HFFc6 (cell line): ENCODE measurements around the gene LTBP3. TPM values are rescaled to one million over a fixed set of nuclear protein-coding genes. Genes with fewer than 3 reads are reported as not detected.
A peak's percentile ranks its signal among the peaks of the same experiment; 100 is the strongest.

Source experiments
- DNase-seq: peaks from one replicate; pipeline ENCODE4 v3.0.0-alpha.2; 2018
- H3K27ac Mint-ChIP-seq: 2 replicates; pipeline ENCODE4 v1.8.0; 2020; ENCODE audit warnings: mild to moderate bottlenecking, mixed read lengths
- H3K27me3 Mint-ChIP-seq: 2 replicates; pipeline ENCODE4 v1.8.0; 2021; ENCODE audit warnings: mild to moderate bottlenecking, moderate library complexity, mixed read lengths; ENCODE audit not compliant: insufficient read depth
- H3K36me3 Mint-ChIP-seq: 2 replicates; pipeline ENCODE4 v1.8.0; 2021; ENCODE audit warnings: low read depth, mixed read lengths
- H3K4me1 Mint-ChIP-seq: 2 replicates; pipeline ENCODE4 v1.8.0; 2020; ENCODE audit warnings: low read depth, mixed read lengths
- H3K4me3 Mint-ChIP-seq: 2 replicates; pipeline ENCODE4 v1.8.0; 2020; ENCODE audit warnings: mild to moderate bottlenecking, moderate library complexity, mixed read lengths
- H3K9me3 Mint-ChIP-seq: 2 replicates; pipeline ENCODE4 v1.8.0; 2020; ENCODE audit warnings: mild to moderate bottlenecking, mixed read lengths
- CTCF ChIP-seq: fragments of 200-600 bp; sonication (generic); IDR thresholded peaks from 2 replicates; pipeline ENCODE4 v1.5.0; 2021; ENCODE audit warnings: antibody characterized with exemption, mild to moderate bottlenecking
- total RNA-seq, 6 experiments: library from RNA; stranded (reverse); fragmentation: NEBNext Ultra II Directional; extraction: Animal tissue kit (Norgen Biotek cat#: 25700); gene quantifications; 2 replicates in 1 of 6; 3 replicates in 5 of 6; pipeline ENCODE4 v1.2.3, GENCODE V29; 2021

The LTBP3 gene
- total RNA-seq, 6 experiments from 2014 or later: 64.0 to 78.1 (median 66.0) TPM

- H3K4me1 Mint-ChIP-seq: peaks cover 91% of the 10 kb centered on the region
Measured at GRCh38 chr11:65491614-65492386, 66.4 kb downstream of the LTBP3 start.

GRCh38 chr11:65491163-65491465, 67.0 kb downstream of the LTBP3 start:
- Mint-ChIP-seq H3K4me1 (peaks cover 91% of the 10 kb centered on the region), H3K36me3 (no peaks in the 10 kb centered on the region), H3K27me3 (peaks cover 17% of the 10 kb centered on the region), H3K4me3 (peak overlapping the region; percentile 81), H3K9me3 (no peaks in the 10 kb centered on the region), H3K27ac (peak overlapping the region; percentile 99)
- DNase-seq: no peak
- TF ChIP-seq CTCF: no peak

More at GRCh38 chr11:65491614-65492386, 66.4 kb downstream of the LTBP3 start:
- Mint-ChIP-seq H3K27me3 (peaks cover 17% of the 10 kb centered on the region), H3K4me3 (peak overlapping the region; percentile 81), H3K36me3 (no peaks in the 10 kb centered on the region), H3K9me3 (no peaks in the 10 kb centered on the region), H3K27ac (peak overlapping the region; percentile 99)
- DNase-seq: peak; percentile 98
- no peak for TF ChIP-seq CTCF

GRCh38 chr11:65489706-65490320, 68.3 kb downstream of the LTBP3 start:
- no peak for TF ChIP-seq CTCF
- Mint-ChIP-seq H3K4me3 (peak overlapping the region; percentile 81), H3K27ac (peak overlapping the region; percentile 99), H3K36me3 (no peaks in the 10 kb centered on the region), H3K4me1 (peaks cover 98% of the 10 kb centered on the region), H3K27me3 (peaks cover 17% of the 10 kb centered on the region), H3K9me3 (no peaks in the 10 kb centered on the region)
- peak; percentile 39 for DNase-seq

- no peaks in the 10 kb centered on the region for H3K36me3 Mint-ChIP-seq
- peak; percentile 98 for DNase-seq
- peak overlapping the region; percentile 81 for H3K4me3 Mint-ChIP-seq
Measured at GRCh38 chr11:65489035-65489705, 69.0 kb downstream of the LTBP3 start.

More at GRCh38 chr11:65489035-65489705, 69.0 kb downstream of the LTBP3 start:
- Mint-ChIP-seq H3K4me1 (peaks cover 94% of the 10 kb centered on the region), H3K27ac (peak overlapping the region; percentile 99), H3K9me3 (no peaks in the 10 kb centered on the region), H3K27me3 (peaks cover 17% of the 10 kb centered on the region)
- no peak for TF ChIP-seq CTCF

Other genes with a start within 250 kb of the LTBP3 start
- gene CDC42EP2, start 243.5 kb downstream of the LTBP3 start, total RNA-seq: 10 to 100 TPM; 19.0 to 35.3 (median 22.6) TPM
- 10 to 100 TPM; 55.4 to 64.3 (median 61.7) TPM for gene DPF2, start 224.5 kb downstream of the LTBP3 start, total RNA-seq
- gene TIGD3, start 203.6 kb downstream of the LTBP3 start, total RNA-seq: under 1 TPM in 2 of 6 experiments, not detected in 4; 0.12 to 0.13 TPM
- gene SLC25A45, start 175.7 kb downstream of the LTBP3 start, total RNA-seq: 1 to 10 TPM; 4.9 to 8.9 (median 5.8) TPM
- gene FRMD8, start 171.7 kb downstream of the LTBP3 start, total RNA-seq: 10 to 100 TPM; 22.4 to 28.5 (median 27.1) TPM
- gene NEAT1, start 135.6 kb downstream of the LTBP3 start, total RNA-seq: 100 to 1,000 TPM; 185 to 250 (median 213) TPM
- 1,000 to 10,000 TPM; 3,136 to 4,087 (median 3,570) TPM for gene MALAT1, start 59.3 kb downstream of the LTBP3 start, total RNA-seq
- gene SCYL1, start 33.3 kb downstream of the LTBP3 start, total RNA-seq: 100 to 1,000 TPM; 120 to 137 (median 126) TPM
- 10 to 100 TPM; 57.7 to 72.0 (median 64.3) TPM for gene ZNRD2, start 12.1 kb upstream of the LTBP3 start, total RNA-seq
- gene FAM89B, start 14.2 kb upstream of the LTBP3 start, total RNA-seq: 10 to 100 TPM; 40.9 to 52.8 (median 43.7) TPM
- gene EHBP1L1, start 17.7 kb upstream of the LTBP3 start, total RNA-seq: 10 to 100 TPM; 47.5 to 69.3 (median 61.3) TPM
- gene KCNK7, start 37.4 kb upstream of the LTBP3 start, total RNA-seq: under 1 TPM in 3 of 6 experiments, not detected in 3; 0.16 to 0.31 (median 0.30) TPM
- 10 to 100 TPM; 42.1 to 51.1 (median 46.5) TPM for gene MAP3K11, start 55.9 kb upstream of the LTBP3 start, total RNA-seq
- gene PCNX3, start 57.4 kb upstream of the LTBP3 start, total RNA-seq: 10 to 100 TPM; 51.5 to 66.7 (median 57.3) TPM
- 10 to 100 TPM; 23.0 to 41.3 (median 38.3) TPM for gene SIPA1, start 79.7 kb upstream of the LTBP3 start, total RNA-seq
- gene RELA, start 104.6 kb upstream of the LTBP3 start, total RNA-seq: 10 to 100 TPM; 66.9 to 72.7 (median 69.5) TPM
- 10 to 100 TPM; 36.5 to 42.6 (median 38.9) TPM for gene KAT5, start 153.9 kb upstream of the LTBP3 start, total RNA-seq
- gene RNASEH2C, start 162.4 kb upstream of the LTBP3 start, total RNA-seq: 10 to 100 TPM; 54.0 to 85.6 (median 61.4) TPM
- 10 to 100 TPM in 2 of 6 experiments, 1 to 10 TPM in 4; 8.7 to 11.1 (median 9.5) TPM for gene AP5B1, start 222.6 kb upstream of the LTBP3 start, total RNA-seq
- not detected for gene OVOL1, start 228.7 kb upstream of the LTBP3 start, total RNA-seq